ENCODE results near the gene EFNA3.

The EFNA3 gene

GRCh38 chr1:155131856-155132255 is 53.2 kb downstream of the EFNA3 start:
- H3K27ac ChIP-seq, result no peak overlapping the region
- no peak overlapping the region for H3K4me3 ChIP-seq
- no peak for DNase-seq (ENCODE audit: low spot score)
- TF ChIP-seq CTCF (IDR thresholded peaks at IDR 0.05), result no peak

GRCh38 chr1:155133799-155134281 is 55.2 kb downstream of the EFNA3 start:
- DNase-seq (ENCODE audit: low spot score), result peak; percentile 72
- H3K4me3 ChIP-seq, result no peak overlapping the region
- H3K27ac ChIP-seq, result peak overlapping the region; percentile 87 to 100
- no peak for TF ChIP-seq CTCF (IDR thresholded peaks at IDR 0.05)

- Histone ChIP-seq H3K27ac (peak overlapping the region; percentile 87 to 100), H3K4me3 (peak overlapping the region; percentile 97)
- DNase-seq (ENCODE audit: low spot score), result peak; percentile 73
- TF ChIP-seq CTCF (IDR thresholded peaks at IDR 0.05), result no peak
Measured at GRCh38 chr1:155134322-155134721, 55.7 kb downstream of the EFNA3 start.

- H3K4me3 ChIP-seq, result peak overlapping the region; percentile 97
- peak overlapping the region; percentile 87 to 100 for H3K27ac ChIP-seq
- no peak for TF ChIP-seq CTCF (IDR thresholded peaks at IDR 0.05)
- DNase-seq (ENCODE audit: low spot score), result peak; percentile 99
Measured at GRCh38 chr1:155134880-155135414, 56.3 kb downstream of the EFNA3 start.

- Histone ChIP-seq H3K4me3 (peak within 1 kb of the TSS; percentile 97), H3K27ac (peak within 1 kb of the TSS; percentile 87 to 100)
- DNase-seq (ENCODE audit: low spot score), result peak; percentile 98
- peak; percentile 20 for TF ChIP-seq CTCF (IDR thresholded peaks at IDR 0.05)
Measured at GRCh38 chr1:155135415-155136028, 56.9 kb downstream of the EFNA3 start, which contains the start of gene SLC50A1. SLC50A1 (plus strand) TSS chr1:155135852; CDS start chr1:155135912, 60 bp downstream.

GRCh38 chr1:155136748-155137147 is 58.1 kb downstream of the EFNA3 start:
- no peak for TF ChIP-seq CTCF (IDR thresholded peaks at IDR 0.05)

More at GRCh38 chr1:155136748-155137147, 58.1 kb downstream of the EFNA3 start:
- Histone ChIP-seq H3K4me3 (peak overlapping the region; percentile 97), H3K27ac (peak overlapping the region in 1 of 2 donors; percentile 100)
- DNase-seq (ENCODE audit: low spot score), result peak; percentile 71

Measured in coronary artery (tissue), 2 donors.